Nephron progenitor cell (in vitro differentiated cells): ENCODE results near the gene ABCA1.

Source experiments
- DNase-seq: peaks from one replicate; pipeline ENCODE4 v3.0.0; 2021
- H3K27ac Mint-ChIP-seq: 2 replicates; pipeline ENCODE4 v1.8.0; 2021; ENCODE audit warnings: mild to moderate bottlenecking, moderate library complexity, mixed read lengths
- H3K27me3 Mint-ChIP-seq: 2 replicates; pipeline ENCODE4 v1.8.0; 2021; ENCODE audit warnings: mild to moderate bottlenecking, low read depth, mixed read lengths; ENCODE audit not compliant: poor library complexity
- H3K36me3 Mint-ChIP-seq: 2 replicates; pipeline ENCODE4 v1.8.0; 2021; ENCODE audit warnings: low read depth, mixed read lengths
- H3K4me1 Mint-ChIP-seq: 2 replicates; pipeline ENCODE4 v1.8.0; 2021; ENCODE audit warnings: mixed read lengths
- H3K4me3 Mint-ChIP-seq: 2 replicates; pipeline ENCODE4 v1.8.0; 2021; ENCODE audit warnings: mild to moderate bottlenecking, moderate library complexity, mixed read lengths
- H3K9me3 Mint-ChIP-seq: 2 replicates; pipeline ENCODE4 v1.8.0; 2021; ENCODE audit warnings: mild to moderate bottlenecking, moderate library complexity, mixed read lengths
- TF ChIP-seq, protein P1 (sequence below): fragments of 200-600 bp; sonication (generic); IDR thresholded peaks from 2 replicates; pipeline ENCODE4 v1.5.0; 2021; ENCODE audit warnings: antibody characterized with exemption

Gene ABCA1

DNA sequence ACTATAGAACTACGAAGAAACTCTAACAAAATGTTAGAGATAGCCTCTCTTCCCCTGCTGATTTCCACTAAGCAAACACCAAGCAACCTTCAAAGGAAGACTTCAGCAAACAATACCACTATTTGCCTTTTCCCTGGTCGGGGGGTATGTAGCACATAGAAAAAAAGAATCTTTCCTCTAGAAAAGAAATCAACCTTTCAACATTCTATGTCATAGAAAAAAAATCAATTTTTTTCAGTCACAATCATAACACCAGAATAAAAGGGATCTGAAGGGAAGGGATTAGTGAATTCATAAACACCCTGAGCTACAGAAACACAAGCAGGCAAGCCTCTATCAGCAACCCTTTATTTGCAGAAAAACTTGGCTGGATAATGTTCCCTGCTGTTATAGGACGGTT is 15.3 kb downstream of the ABCA1 start:
- TF ChIP-seq, protein P1, sequence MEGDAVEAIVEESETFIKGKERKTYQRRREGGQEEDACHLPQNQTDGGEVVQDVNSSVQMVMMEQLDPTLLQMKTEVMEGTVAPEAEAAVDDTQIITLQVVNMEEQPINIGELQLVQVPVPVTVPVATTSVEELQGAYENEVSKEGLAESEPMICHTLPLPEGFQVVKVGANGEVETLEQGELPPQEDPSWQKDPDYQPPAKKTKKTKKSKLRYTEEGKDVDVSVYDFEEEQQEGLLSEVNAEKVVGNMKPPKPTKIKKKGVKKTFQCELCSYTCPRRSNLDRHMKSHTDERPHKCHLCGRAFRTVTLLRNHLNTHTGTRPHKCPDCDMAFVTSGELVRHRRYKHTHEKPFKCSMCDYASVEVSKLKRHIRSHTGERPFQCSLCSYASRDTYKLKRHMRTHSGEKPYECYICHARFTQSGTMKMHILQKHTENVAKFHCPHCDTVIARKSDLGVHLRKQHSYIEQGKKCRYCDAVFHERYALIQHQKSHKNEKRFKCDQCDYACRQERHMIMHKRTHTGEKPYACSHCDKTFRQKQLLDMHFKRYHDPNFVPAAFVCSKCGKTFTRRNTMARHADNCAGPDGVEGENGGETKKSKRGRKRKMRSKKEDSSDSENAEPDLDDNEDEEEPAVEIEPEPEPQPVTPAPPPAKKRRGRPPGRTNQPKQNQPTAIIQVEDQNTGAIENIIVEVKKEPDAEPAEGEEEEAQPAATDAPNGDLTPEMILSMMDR = no peak
- no peak overlapping the region for H3K4me3 Mint-ChIP-seq
- H3K9me3 Mint-ChIP-seq = no peaks in the 10 kb centered on the region
- peaks cover 5% of the 10 kb centered on the region for H3K27me3 Mint-ChIP-seq
- H3K27ac Mint-ChIP-seq = no peak overlapping the region
- peaks cover 6% of the 10 kb centered on the region for H3K36me3 Mint-ChIP-seq
- no peak for DNase-seq
- peaks cover 61% of the 10 kb centered on the region for H3K4me1 Mint-ChIP-seq

DNA sequence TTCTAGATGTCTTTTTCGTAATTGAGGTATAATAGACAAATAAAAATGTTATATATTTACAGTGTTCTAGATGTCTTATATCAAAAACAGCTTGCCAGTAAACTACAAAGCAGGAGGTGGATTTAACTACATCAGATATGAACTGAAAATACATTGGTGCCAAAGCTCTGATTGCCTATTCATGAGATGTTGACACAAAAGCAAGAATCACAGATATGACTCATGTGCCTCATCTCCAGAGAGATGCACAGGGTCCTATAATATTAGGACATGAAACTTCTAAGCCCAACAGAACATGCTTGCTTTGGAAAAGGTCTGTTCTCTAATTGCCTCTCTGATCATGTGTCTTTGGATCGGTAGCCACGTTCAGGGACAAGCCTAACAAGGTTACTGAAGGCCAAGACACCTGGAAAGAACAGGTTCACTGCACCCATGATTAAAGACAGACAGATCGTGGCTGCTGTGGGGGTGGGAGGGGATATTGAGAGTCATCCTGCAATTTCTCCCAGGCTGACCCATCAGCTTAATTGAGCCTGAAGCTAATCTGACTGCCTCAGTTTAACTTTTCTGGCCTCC is 16.8 kb downstream of the ABCA1 start:
- H3K4me1 Mint-ChIP-seq = peaks cover 61% of the 10 kb centered on the region
- H3K27ac Mint-ChIP-seq = no peak overlapping the region
- H3K27me3 Mint-ChIP-seq = peaks cover 12% of the 10 kb centered on the region
- H3K36me3 Mint-ChIP-seq = peaks cover 6% of the 10 kb centered on the region
- H3K4me3 Mint-ChIP-seq = no peak overlapping the region
- no peaks in the 10 kb centered on the region for H3K9me3 Mint-ChIP-seq
- TF ChIP-seq, protein P1 = no peak
- no peak for DNase-seq

DNA sequence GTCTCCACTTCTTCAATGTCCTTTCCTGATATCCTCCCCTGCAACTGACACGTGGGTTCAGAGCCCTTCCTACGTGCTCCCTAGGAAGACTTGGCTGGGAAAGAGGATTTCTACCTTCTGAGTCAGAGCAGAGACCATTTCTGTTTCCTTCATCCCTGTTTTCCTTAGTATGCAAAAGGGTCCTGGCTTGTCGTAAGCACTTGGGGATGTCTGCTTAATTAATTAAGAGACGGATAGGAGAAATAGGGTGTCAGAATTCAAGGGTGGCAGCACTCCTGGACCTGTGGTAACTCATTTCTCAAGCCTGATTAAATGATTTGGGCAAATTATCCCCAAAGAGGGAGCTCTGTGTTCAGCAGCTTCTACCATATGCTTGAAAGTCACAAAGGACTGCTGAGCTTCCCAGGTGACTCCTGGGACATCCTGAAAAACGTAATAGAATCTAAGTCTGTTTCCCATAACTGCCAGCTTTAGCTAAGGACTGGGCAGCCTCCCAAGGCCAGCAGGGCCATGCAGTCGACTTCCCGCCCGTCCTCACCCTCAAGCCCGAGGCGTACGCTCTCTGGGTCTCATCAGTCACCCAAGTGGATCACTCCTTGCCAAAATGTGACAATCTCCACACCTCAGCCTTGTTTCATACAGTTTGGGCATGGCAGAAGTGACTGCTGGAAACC is 20.5 kb downstream of the ABCA1 start:
- TF ChIP-seq, protein P1 = no peak
- peaks cover 47% of the 10 kb centered on the region for H3K4me1 Mint-ChIP-seq
- no peak for DNase-seq
- no peaks in the 10 kb centered on the region for H3K36me3 Mint-ChIP-seq
- no peak overlapping the region for H3K4me3 Mint-ChIP-seq
- no peaks in the 10 kb centered on the region for H3K9me3 Mint-ChIP-seq
- H3K27me3 Mint-ChIP-seq = peaks cover 7% of the 10 kb centered on the region
- H3K27ac Mint-ChIP-seq = no peak overlapping the region

DNA sequence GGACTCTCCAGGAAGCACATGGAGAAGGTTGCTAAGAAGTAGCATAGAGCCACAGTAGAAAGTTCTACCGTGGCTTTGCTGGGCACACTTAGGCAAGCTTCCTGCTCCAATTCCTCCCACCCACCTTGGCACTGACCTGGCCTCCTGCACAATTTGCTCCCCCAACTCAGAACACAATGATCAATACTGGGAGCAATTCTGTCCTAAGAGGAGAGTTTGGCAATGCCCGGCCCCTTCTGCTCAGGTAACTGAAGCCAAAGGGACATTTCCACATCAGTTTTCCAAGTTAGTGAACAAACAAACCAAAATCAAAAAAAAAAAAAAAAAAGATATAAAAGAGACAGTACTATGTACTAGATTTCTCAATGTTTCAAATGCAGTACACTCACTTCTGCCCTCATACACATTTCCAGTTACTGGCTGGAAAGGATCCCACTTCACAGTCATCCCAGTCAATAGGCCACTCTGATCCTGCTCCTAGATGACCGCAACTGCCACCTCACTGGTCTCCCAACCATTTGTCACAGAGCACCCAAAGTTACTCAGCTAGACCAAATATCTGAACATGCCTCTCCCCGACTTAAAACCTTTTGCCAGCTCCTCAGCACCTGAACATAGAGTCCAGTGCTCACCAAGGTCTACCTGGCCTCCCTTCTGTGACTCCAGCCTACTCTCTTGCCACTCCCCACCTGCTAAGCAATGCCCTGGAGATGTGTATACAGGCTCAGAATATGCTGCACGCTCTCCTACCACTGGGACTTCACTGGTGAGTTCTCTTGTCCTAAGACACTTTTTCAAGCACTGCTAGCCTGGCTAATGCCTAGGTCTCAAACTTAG is 21.3 kb downstream of the ABCA1 start:
- Mint-ChIP-seq H3K27ac (no peak overlapping the region), H3K36me3 (no peaks in the 10 kb centered on the region), H3K9me3 (no peaks in the 10 kb centered on the region), H3K4me1 (peaks cover 40% of the 10 kb centered on the region), H3K27me3 (peaks cover 7% of the 10 kb centered on the region), H3K4me3 (no peak overlapping the region)
- TF ChIP-seq, protein P1 = no peak
- no peak for DNase-seq

DNA sequence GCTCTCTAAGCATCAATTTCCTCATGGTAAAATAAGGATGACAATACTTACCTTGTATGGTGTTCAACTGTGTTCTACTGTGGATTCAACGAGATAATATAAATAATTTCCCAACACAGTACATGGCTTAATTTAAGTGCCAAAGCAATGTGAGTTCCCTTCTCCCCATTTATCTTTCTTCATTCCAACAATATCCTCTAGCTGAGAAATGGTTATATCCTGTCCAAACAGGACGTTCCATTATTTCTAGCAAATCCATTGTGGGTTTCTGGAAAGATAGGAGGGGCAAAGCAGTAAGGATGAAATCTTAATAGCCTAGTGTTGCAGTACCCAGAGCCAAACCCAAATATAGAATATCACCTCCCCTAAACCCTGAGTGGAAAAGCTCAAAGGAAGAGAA is 22.0 kb downstream of the ABCA1 start:
- Mint-ChIP-seq H3K27me3 (peaks cover 7% of the 10 kb centered on the region), H3K4me3 (no peak overlapping the region), H3K9me3 (no peaks in the 10 kb centered on the region), H3K4me1 (peaks cover 36% of the 10 kb centered on the region), H3K36me3 (peaks cover 5% of the 10 kb centered on the region), H3K27ac (no peak overlapping the region)
- TF ChIP-seq, protein P1 = no peak
- no peak for DNase-seq
